NT2/D1 (cell line): Measurements from ENCODE around the gene PTH2.

Experiments used
- SUZ12 ChIP-seq: IDR thresholded peaks from 2 replicates; pipeline ENCODE4 v1.6.1; 2011; ENCODE audit not compliant: insufficient read length, insufficient read depth; ENCODE audit errors: extremely low read depth
- YY1 ChIP-seq: IDR thresholded peaks from 2 replicates; pipeline ENCODE4 v1.6.1; 2011; ENCODE audit not compliant: insufficient read length, insufficient read depth
- ZNF274 ChIP-seq: IDR thresholded peaks from 2 replicates; pipeline ENCODE4 v1.6.1; 2011; ENCODE audit warnings: mild to moderate bottlenecking, low read depth, low read length

DNA sequence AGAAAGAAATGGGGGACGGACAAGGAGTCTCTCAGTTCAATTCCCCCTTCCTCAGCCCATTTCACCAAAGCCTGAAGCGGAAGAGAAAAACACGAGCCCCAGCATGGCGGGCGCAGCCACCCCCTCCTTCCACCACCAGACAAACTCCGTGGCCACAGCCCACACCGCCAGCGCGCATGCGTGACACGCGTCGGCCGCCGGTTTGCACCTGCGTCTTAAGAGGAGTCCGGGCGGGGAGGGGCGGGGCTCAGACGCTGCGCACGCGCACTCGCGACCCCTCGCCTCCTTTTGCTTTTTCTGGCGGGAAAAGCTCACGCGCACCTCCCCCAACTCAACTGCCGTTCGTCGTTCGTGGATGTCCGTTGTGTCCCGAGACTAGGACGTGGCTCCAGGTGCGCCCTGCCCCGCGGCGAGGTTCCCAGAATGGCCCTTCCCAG, 35.3 kb downstream of the PTH2 start, which contains the start of gene KASH5:
- no peak for TF ChIP-seq SUZ12
- TF ChIP-seq YY1 = no peak
- TF ChIP-seq ZNF274 = no peak
